Measurements from ENCODE around the gene HDAC9. TPM values are rescaled to one million over a fixed set of nuclear protein-coding genes. Genes with fewer than 3 reads are reported as not detected.
"Not testable (repeated sequence)": the region's sequence is repeated elsewhere in the genome, so short reads cannot be mapped to it uniquely, and the experiment has no call there.

Gene HDAC9
- total RNA-seq, 1 donor from 2014 or later, result 28.6 TPM

DNA sequence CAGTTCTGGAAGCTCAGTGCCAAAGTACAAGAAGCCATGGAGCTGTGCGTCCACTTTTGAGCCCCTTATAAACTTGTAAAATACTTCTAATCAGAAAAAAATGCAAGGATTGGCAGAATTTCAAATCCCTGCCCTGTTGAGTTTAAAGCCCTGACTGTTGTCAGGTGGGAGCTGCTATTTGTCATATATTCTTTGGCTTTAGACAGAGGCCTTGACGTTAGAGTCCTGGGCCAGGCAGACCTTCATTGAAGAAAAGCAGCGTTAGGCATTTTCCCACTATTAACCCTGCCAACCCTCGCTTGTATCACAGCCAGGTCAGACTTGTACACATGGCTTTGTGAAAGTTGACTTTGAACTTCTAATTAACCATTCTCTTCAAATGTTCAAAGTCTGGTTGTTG is 466.5 kb downstream of the HDAC9 start:
- no peaks in the 10 kb centered on the region for H3K27me3 Mint-ChIP-seq (ENCODE audit: insufficient read depth, low read depth)
- no peak overlapping the region for H3K4me2 ChIP-seq
- no peak for DNase-seq (ENCODE audit: low spot score)
- H3K27me3 ChIP-seq, result no peaks in the 10 kb centered on the region
- no peak overlapping the region for H3K27ac Mint-ChIP-seq
- no peak overlapping the region for H3K4me3 Mint-ChIP-seq
- no peak overlapping the region for H3K9ac ChIP-seq
- H3F3A ChIP-seq (ENCODE audit: low read depth), result no peaks in the 10 kb centered on the region
- no peaks in the 10 kb centered on the region for H3K36me3 ChIP-seq
- H3K36me3 Mint-ChIP-seq, result no peaks in the 10 kb centered on the region
- H4K20me1 ChIP-seq (ENCODE audit: low read depth), result no peaks in the 10 kb centered on the region
- no peaks in the 10 kb centered on the region for H3K79me2 ChIP-seq (ENCODE audit: low read depth)
- H3K4me1 Mint-ChIP-seq, result peaks cover 14% of the 10 kb centered on the region
- H3K9me3 Mint-ChIP-seq, result no peaks in the 10 kb centered on the region
- no peak overlapping the region for H2AFZ ChIP-seq (replicated peaks)
- no peak overlapping the region for H3K27ac ChIP-seq
- TF ChIP-seq EZH2 (IDR thresholded peaks at IDR 0.05) (no peak), EZH2phosphoT487 (IDR thresholded peaks at IDR 0.05) (no peak)
- TF ChIP-seq, protein P1, sequence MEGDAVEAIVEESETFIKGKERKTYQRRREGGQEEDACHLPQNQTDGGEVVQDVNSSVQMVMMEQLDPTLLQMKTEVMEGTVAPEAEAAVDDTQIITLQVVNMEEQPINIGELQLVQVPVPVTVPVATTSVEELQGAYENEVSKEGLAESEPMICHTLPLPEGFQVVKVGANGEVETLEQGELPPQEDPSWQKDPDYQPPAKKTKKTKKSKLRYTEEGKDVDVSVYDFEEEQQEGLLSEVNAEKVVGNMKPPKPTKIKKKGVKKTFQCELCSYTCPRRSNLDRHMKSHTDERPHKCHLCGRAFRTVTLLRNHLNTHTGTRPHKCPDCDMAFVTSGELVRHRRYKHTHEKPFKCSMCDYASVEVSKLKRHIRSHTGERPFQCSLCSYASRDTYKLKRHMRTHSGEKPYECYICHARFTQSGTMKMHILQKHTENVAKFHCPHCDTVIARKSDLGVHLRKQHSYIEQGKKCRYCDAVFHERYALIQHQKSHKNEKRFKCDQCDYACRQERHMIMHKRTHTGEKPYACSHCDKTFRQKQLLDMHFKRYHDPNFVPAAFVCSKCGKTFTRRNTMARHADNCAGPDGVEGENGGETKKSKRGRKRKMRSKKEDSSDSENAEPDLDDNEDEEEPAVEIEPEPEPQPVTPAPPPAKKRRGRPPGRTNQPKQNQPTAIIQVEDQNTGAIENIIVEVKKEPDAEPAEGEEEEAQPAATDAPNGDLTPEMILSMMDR (IDR thresholded peaks at IDR 0.05), result no peak
- no peaks in the 10 kb centered on the region for H3K9me3 ChIP-seq (ENCODE audit: low read depth)
- H3K4me3 ChIP-seq, result no peak overlapping the region
- peaks cover 14% of the 10 kb centered on the region for H3K4me1 ChIP-seq

DNA sequence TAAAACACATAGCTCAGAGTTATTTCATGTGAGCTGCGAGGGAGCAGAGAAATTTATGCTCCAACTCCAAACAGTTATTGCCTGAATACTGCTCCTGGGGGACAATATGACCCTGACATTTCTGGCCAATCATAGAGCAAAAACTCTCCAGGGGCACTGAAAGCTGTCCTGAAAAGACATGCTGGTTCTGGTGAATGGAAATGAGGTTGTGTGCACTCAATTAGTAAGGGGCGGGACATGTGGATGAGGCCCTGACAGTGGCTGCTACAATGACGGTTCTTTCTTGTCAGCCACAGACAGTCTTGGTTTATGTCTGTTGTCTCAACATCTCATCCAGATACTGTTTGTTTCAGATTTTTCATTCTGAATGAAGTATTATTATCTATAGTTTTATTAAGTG is 470.1 kb downstream of the HDAC9 start:
- Mint-ChIP-seq H3K27me3 (ENCODE audit: insufficient read depth, low read depth) (no peaks in the 10 kb centered on the region), H3K4me3 (no peak overlapping the region), H3K4me1 (peaks cover 13% of the 10 kb centered on the region), H3K36me3 (no peaks in the 10 kb centered on the region), H3K27ac (no peak overlapping the region), H3K9me3 (no peaks in the 10 kb centered on the region)
- Histone ChIP-seq H3K4me3 (no peak overlapping the region), H3K27ac (no peak overlapping the region), H3K36me3 (no peaks in the 10 kb centered on the region), H2AFZ (replicated peaks) (no peak overlapping the region), H4K20me1 (ENCODE audit: low read depth) (no peaks in the 10 kb centered on the region), H3K4me1 (peaks cover 12% of the 10 kb centered on the region), H3K9ac (no peak overlapping the region), H3F3A (ENCODE audit: low read depth) (no peaks in the 10 kb centered on the region), H3K79me2 (ENCODE audit: low read depth) (no peaks in the 10 kb centered on the region), H3K9me3 (ENCODE audit: low read depth) (no peaks in the 10 kb centered on the region), H3K27me3 (no peaks in the 10 kb centered on the region), H3K4me2 (no peak overlapping the region)
- DNase-seq (ENCODE audit: low spot score), result peak; percentile 12
- TF ChIP-seq, protein P1 (IDR thresholded peaks at IDR 0.05), result no peak
- TF ChIP-seq EZH2phosphoT487 (IDR thresholded peaks at IDR 0.05) (no peak), EZH2 (IDR thresholded peaks at IDR 0.05) (no peak)

DNA sequence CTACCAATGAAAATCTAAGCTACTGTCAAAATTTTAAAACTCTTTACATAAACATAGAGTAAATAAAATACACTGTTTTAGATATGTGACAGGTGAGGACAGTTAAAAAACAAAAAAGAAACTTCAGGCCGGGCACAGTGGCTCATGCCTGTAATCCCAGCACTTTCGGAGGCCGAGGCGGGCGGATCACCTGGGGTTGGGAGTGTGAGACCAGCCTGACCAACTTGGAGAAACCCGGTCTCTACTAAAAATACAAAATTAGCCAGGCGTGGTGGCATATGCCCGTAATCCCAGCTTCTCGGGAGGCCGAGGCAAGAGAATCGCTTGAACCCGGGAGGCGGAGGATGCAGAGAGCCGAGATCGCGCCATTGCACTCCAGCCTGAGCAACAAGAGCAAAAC is 472.2 kb downstream of the HDAC9 start:
- not testable (repeated sequence) for H2AFZ ChIP-seq (replicated peaks); H4K20me1 ChIP-seq (ENCODE audit: low read depth); DNase-seq (ENCODE audit: low spot score); H3K4me1 ChIP-seq; H3K9ac ChIP-seq; H3K9me3 ChIP-seq (ENCODE audit: low read depth); H3K79me2 ChIP-seq (ENCODE audit: low read depth); H3F3A ChIP-seq (ENCODE audit: low read depth); H3K36me3 Mint-ChIP-seq; H3K27me3 ChIP-seq; H3K4me3 ChIP-seq; H3K9me3 Mint-ChIP-seq; H3K4me3 Mint-ChIP-seq; H3K4me2 ChIP-seq; H3K36me3 ChIP-seq; H3K4me1 Mint-ChIP-seq; H3K27me3 Mint-ChIP-seq (ENCODE audit: insufficient read depth, low read depth); H3K27ac ChIP-seq; H3K27ac Mint-ChIP-seq

DNA sequence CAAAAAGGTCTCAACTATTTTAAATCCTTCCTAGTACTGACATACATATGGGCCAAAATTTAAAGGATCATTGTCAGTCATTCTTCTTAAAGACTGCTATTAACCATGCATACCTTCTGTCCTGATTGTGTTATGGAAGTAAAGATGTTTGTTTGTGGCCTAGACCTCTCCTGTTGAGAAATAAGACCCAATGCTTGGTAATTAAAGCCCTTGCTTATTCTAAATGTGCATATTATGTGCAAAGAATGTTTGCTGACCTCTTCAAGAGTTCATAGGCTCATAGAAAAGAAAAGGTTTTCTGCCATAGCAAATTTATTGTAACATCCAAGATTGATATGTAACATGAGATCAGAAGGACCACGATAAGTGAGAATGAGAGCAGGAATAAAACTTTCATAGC is 476.3 kb downstream of the HDAC9 start:
- H3K4me1 ChIP-seq, result no peaks in the 10 kb centered on the region

More for the DNA sequence above, 476.3 kb downstream of the HDAC9 start:
- no peaks in the 10 kb centered on the region for H3K4me1 Mint-ChIP-seq
- Histone ChIP-seq H3K9me3 (ENCODE audit: low read depth) (no peaks in the 10 kb centered on the region), H3K9ac (no peak overlapping the region), H2AFZ (replicated peaks) (no peak overlapping the region), H4K20me1 (ENCODE audit: low read depth) (no peaks in the 10 kb centered on the region), H3K27me3 (no peaks in the 10 kb centered on the region), H3F3A (ENCODE audit: low read depth) (no peaks in the 10 kb centered on the region), H3K4me2 (no peak overlapping the region), H3K4me3 (no peak overlapping the region), H3K27ac (no peak overlapping the region), H3K36me3 (no peaks in the 10 kb centered on the region), H3K79me2 (ENCODE audit: low read depth) (no peaks in the 10 kb centered on the region)
- H3K36me3 Mint-ChIP-seq, result no peaks in the 10 kb centered on the region
- H3K4me3 Mint-ChIP-seq, result no peak overlapping the region
- no peaks in the 10 kb centered on the region for H3K9me3 Mint-ChIP-seq
- TF ChIP-seq EZH2 (IDR thresholded peaks at IDR 0.05) (no peak), EZH2phosphoT487 (IDR thresholded peaks at IDR 0.05) (no peak)
- TF ChIP-seq, protein P1 (IDR thresholded peaks at IDR 0.05), result no peak
- no peak overlapping the region for H3K27ac Mint-ChIP-seq
- no peak for DNase-seq (ENCODE audit: low spot score)
- H3K27me3 Mint-ChIP-seq (ENCODE audit: insufficient read depth, low read depth), result no peaks in the 10 kb centered on the region
